SH-SY5Y (cell line): Measurements from ENCODE around the gene RABGAP1.

ENCODE experiments used
- GATA2 ChIP-seq: IDR thresholded peaks from 2 replicates; pipeline ENCODE4 v1.6.1; 2011; ENCODE audit warnings: mild to moderate bottlenecking, low read depth, low read length
- GATA3 ChIP-seq: IDR thresholded peaks from 2 replicates; pipeline ENCODE4 v1.6.1; 2011; ENCODE audit warnings: low read depth, mild to moderate bottlenecking, low read length, moderate library complexity

GRCh38 chr9:123026425-123026824 is 85.6 kb downstream of the RABGAP1 start:
- TF ChIP-seq GATA2 (no peak), GATA3 (no peak)
